Parathyroid adenoma (tissue), 2 donors: Measurements from ENCODE around the gene SHROOM1.

Source experiments
- H2AFZ ChIP-seq: fragments of 300-600 bp; sonication (generic); one replicate; pipeline ENCODE4 v1.7.0; 2017; ENCODE audit warnings: antibody characterized with exemption, mild to moderate bottlenecking
- H3K27ac ChIP-seq: fragments of 300-600 bp; sonication (generic); one replicate; pipeline ENCODE4 v1.7.0; 2017
- H3K27me3 ChIP-seq: fragments of 300-600 bp; sonication (generic); one replicate; pipeline ENCODE4 v1.7.0; 2017; ENCODE audit warnings: low read length; ENCODE audit not compliant: control insufficient read depth, insufficient read depth
- H3K36me3 ChIP-seq: fragments of 300-600 bp; sonication (generic); one replicate; pipeline ENCODE4 v1.7.0; 2017; ENCODE audit warnings: low read length; ENCODE audit not compliant: control insufficient read depth, insufficient read depth
- H3K4me1 ChIP-seq: fragments of 300-600 bp; sonication (generic); one replicate; pipeline ENCODE4 v1.7.0; 2017; ENCODE audit warnings: control low read depth
- H3K4me2 ChIP-seq: fragments of 300-600 bp; sonication (generic); one replicate; pipeline ENCODE4 v1.7.0; 2017; ENCODE audit warnings: low read length
- H3K4me3 ChIP-seq: fragments of 300-600 bp; sonication (generic); one replicate; pipeline ENCODE4 v1.7.0; 2017; ENCODE audit warnings: low read depth, low read length
- H3K79me2 ChIP-seq: fragments of 300-600 bp; sonication (generic); one replicate; pipeline ENCODE4 v1.7.0; 2017; ENCODE audit warnings: control low read depth
- H3K9ac ChIP-seq: fragments of 300-600 bp; sonication (generic); one replicate; pipeline ENCODE4 v1.7.0; 2017; ENCODE audit warnings: mild to moderate bottlenecking
- H3K9me3 ChIP-seq: fragments of 300-600 bp; sonication (generic); one replicate; pipeline ENCODE4 v1.7.0; 2017; ENCODE audit warnings: low read length; ENCODE audit not compliant: control insufficient read depth
- TF ChIP-seq, protein P1 (sequence below): fragments of 300-600 bp; sonication (generic); IDR thresholded peaks from one replicate; pipeline ENCODE4 v1.7.0; 2017; ENCODE audit warnings: antibody characterized with exemption, mild to moderate bottlenecking
- donor health status: primary hyperparathyroidism.

SHROOM1 gene

DNA sequence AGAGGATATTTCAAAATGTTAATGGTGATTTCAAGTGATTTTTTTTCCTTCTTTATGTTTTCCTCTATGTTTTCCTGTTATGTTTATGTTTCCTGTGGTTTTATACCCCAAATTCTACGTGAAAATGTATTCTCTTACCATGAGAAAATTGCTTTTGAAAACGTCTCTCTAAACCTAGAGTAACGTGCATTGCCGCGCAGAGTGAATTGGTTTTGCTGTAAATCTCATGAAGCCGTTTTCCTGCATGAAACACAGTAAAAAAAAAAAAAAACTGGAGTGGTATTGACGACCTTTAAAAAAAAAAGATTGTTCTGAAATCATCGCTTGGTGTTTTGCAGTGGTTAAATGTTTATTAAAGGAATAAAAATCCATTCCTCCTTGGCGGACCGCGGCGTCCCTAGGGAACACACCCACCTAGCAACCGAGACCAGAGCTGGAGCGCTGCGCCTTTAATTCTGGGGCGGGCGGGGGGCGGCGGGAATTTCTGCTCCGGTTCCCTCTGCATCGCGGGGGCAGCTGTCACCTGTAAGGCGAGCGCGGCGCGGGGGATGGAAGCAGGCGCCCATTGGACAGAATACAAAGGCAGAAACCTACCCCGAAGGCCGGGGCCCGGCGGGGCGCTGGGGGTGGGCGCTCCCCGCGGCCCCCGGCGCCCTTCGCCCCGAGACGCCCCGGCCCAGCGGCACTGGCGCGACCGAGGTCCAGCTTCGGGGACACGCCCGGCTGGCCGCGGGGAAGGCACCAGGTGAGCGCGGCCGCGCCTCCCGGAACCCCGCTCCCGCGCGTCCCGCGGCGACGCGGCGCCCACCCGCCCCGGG lies 17.5 kb downstream of the SHROOM1 start, which contains the start of gene SOWAHA:
SOWAHA (plus strand) TSS at position 522 of the 818 bp plus-strand sequence. CDS start 320 bp downstream, outside the sequence.
- peak within 1 kb of the TSS; percentile 67 for H3K4me2 ChIP-seq
- H3K27ac ChIP-seq, result no peak within 1 kb of the TSS
- H3K36me3 ChIP-seq, result no peaks in the 10 kb centered on the region
- H3K9me3 ChIP-seq, result no peaks in the 10 kb centered on the region
- no peaks in the 10 kb centered on the region for H3K27me3 ChIP-seq
- H3K9ac ChIP-seq, result no peak within 1 kb of the TSS
- H2AFZ ChIP-seq, result peak within 1 kb of the TSS; percentile 93
- H3K4me3 ChIP-seq, result peak within 1 kb of the TSS; percentile 40
- H3K79me2 ChIP-seq, result no peaks in the 10 kb centered on the region
- TF ChIP-seq, protein P1, sequence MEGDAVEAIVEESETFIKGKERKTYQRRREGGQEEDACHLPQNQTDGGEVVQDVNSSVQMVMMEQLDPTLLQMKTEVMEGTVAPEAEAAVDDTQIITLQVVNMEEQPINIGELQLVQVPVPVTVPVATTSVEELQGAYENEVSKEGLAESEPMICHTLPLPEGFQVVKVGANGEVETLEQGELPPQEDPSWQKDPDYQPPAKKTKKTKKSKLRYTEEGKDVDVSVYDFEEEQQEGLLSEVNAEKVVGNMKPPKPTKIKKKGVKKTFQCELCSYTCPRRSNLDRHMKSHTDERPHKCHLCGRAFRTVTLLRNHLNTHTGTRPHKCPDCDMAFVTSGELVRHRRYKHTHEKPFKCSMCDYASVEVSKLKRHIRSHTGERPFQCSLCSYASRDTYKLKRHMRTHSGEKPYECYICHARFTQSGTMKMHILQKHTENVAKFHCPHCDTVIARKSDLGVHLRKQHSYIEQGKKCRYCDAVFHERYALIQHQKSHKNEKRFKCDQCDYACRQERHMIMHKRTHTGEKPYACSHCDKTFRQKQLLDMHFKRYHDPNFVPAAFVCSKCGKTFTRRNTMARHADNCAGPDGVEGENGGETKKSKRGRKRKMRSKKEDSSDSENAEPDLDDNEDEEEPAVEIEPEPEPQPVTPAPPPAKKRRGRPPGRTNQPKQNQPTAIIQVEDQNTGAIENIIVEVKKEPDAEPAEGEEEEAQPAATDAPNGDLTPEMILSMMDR, result no peak
- H3K4me1 ChIP-seq, result no peaks in the 10 kb centered on the region

DNA sequence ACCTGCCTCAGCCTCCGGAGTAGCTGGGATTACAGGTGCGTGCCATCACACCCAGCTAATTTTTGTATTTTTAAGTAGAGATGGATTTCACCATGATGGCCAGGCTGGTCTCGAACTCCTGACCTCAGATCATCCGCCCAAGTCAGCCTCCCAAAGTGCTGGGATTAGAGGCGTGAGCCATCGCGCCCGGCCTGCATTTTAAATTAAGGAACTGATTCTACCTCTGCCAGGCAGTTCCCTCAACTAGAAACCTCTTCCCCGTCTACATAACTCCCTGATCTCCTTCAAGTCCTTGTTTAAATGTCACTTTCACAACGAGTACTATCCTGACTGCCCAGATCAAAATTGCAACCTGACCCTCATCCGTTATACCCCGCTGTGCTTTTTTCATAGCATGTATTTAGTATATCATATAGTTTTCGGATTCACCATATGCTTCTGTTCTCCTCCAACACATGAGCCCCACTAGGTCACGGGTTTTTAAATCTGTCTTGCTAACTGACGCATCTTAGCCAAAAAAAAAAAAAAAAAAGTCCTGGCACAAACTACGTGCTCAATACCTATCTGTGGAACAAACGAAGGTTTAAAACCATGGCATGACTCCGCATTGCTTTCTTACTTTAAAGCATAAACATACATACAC lies 18.2 kb downstream of the SHROOM1 start:
- Histone ChIP-seq H3K4me1 (no peaks in the 10 kb centered on the region), H3K9me3 (no peaks in the 10 kb centered on the region), H2AFZ (no peak overlapping the region), H3K27me3 (no peaks in the 10 kb centered on the region), H3K9ac (no peak overlapping the region), H3K4me2 (no peak overlapping the region), H3K27ac (no peak overlapping the region), H3K4me3 (no peak overlapping the region), H3K79me2 (no peaks in the 10 kb centered on the region), H3K36me3 (no peaks in the 10 kb centered on the region)
- TF ChIP-seq, protein P1, result no peak

DNA sequence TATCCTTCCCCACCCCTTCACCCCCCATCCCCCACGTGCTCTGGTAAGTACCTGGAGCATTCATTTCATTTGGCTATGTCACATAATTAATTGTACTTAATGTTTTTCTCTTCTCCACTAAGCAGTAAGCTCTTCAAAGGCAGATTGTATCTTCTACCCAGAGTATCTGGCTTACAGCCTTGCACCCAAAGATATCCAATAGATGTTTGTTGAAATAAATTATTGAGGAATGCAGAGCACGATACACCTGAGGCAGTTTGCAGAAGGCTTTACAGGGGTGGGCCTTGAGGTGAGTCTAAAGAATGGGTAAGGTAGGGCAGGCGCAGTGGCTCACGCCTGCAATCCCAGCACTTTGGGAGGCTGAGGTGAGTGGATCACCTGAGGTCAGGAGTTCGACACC lies 19.8 kb downstream of the SHROOM1 start:
- no peaks in the 10 kb centered on the region for H3K36me3 ChIP-seq
- TF ChIP-seq, protein P1, result no peak
- H3K4me2 ChIP-seq, result no peak overlapping the region
- H3K9me3 ChIP-seq, result no peaks in the 10 kb centered on the region
- no peak overlapping the region for H3K27ac ChIP-seq
- no peaks in the 10 kb centered on the region for H3K79me2 ChIP-seq
- H3K4me3 ChIP-seq, result no peak overlapping the region
- H3K27me3 ChIP-seq, result no peaks in the 10 kb centered on the region
- no peak overlapping the region for H2AFZ ChIP-seq
- H3K9ac ChIP-seq, result no peak overlapping the region
- H3K4me1 ChIP-seq, result no peaks in the 10 kb centered on the region

DNA sequence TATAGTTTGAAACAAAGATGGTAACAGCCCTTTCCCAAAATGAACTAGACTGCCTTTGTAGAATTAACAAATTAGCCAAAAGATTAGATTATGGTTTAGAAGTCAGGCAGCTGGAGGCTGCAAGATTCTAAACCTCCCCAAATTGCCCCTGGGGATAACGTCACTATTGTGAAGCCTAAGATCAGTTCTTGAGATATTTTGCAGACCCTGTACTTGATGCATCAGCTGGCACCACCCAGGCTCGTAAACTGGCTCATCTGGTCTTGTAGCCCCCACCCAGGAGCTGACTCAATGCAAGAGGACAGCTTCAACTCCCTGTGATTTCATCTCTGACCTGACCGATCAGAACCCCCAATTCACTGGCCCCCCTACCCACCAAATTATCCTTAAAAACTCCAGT lies 21.6 kb downstream of the SHROOM1 start:
- H3K27me3 ChIP-seq, result no peaks in the 10 kb centered on the region

More for the DNA sequence above, 21.6 kb downstream of the SHROOM1 start:
- no peaks in the 10 kb centered on the region for H3K36me3 ChIP-seq
- H3K27ac ChIP-seq, result no peak overlapping the region
- TF ChIP-seq, protein P1, result no peak
- H3K4me2 ChIP-seq, result no peak overlapping the region
- H3K4me3 ChIP-seq, result no peak overlapping the region
- no peaks in the 10 kb centered on the region for H3K9me3 ChIP-seq
- no peaks in the 10 kb centered on the region for H3K79me2 ChIP-seq
- H2AFZ ChIP-seq, result no peak overlapping the region
- H3K4me1 ChIP-seq, result no peaks in the 10 kb centered on the region
- H3K9ac ChIP-seq, result no peak overlapping the region
